ENCODE data around the gene NOSTRIN. TPM values are rescaled to one million over a fixed set of nuclear protein-coding genes. Genes with fewer than 3 reads are reported as not detected.

Gene NOSTRIN
- total and polyA plus RNA-seq, 8 donors: 14.4 to 67.3 (median 25.9) TPM

DNA sequence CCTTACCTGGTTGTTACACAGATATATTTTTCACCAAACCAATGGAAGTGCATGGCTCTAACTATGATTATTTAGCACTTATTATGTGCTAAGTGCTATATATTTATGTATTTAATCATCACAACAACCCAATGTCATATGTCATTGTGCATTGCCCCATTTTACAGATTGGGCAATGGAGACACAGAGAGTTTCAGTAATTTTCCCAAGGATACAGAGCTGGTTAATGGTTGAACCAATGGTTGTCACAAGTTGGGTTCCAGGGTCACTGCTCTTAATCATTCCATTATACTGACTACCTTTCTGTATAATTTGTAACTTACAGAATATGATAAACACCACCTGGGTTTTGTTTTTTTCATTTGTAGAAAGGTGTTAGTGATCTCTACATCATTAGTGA lies 29.2 kb downstream of the NOSTRIN start:
- TF ChIP-seq, protein P1, sequence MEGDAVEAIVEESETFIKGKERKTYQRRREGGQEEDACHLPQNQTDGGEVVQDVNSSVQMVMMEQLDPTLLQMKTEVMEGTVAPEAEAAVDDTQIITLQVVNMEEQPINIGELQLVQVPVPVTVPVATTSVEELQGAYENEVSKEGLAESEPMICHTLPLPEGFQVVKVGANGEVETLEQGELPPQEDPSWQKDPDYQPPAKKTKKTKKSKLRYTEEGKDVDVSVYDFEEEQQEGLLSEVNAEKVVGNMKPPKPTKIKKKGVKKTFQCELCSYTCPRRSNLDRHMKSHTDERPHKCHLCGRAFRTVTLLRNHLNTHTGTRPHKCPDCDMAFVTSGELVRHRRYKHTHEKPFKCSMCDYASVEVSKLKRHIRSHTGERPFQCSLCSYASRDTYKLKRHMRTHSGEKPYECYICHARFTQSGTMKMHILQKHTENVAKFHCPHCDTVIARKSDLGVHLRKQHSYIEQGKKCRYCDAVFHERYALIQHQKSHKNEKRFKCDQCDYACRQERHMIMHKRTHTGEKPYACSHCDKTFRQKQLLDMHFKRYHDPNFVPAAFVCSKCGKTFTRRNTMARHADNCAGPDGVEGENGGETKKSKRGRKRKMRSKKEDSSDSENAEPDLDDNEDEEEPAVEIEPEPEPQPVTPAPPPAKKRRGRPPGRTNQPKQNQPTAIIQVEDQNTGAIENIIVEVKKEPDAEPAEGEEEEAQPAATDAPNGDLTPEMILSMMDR (IDR thresholded peaks at IDR 0.05): no peak
- Histone ChIP-seq H3K36me3 (peaks cover 0 to 55% (median 14%) of the 10 kb centered on the region in 3 donors), H3K4me1 (no peaks in the 10 kb centered on the region), H3K4me3 (no peak overlapping the region), H3K27me3 (no peaks in the 10 kb centered on the region), H3K9me3 (no peaks in the 10 kb centered on the region), H3K27ac (no peak overlapping the region)
- no peak for FAIRE-seq
- ATAC-seq: no peak
- DNase-seq: no peak
- intact Hi-C loops (cut with DNase I): no loop called here

- no peak for ATAC-seq
- Histone ChIP-seq H3K4me1 (peaks cover 0 to 4% (median 0%) of the 10 kb centered on the region in 3 donors), H3K27ac (no peak overlapping the region), H3K9me3 (no peaks in the 10 kb centered on the region), H3K36me3 (peaks cover 0 to 31% (median 7%) of the 10 kb centered on the region in 3 donors), H3K27me3 (no peaks in the 10 kb centered on the region), H3K4me3 (no peak overlapping the region)
- no peak for FAIRE-seq
- intact Hi-C loops (cut with DNase I): no loop called here
- TF ChIP-seq, protein P1 (IDR thresholded peaks at IDR 0.05): no peak
- no peak for DNase-seq
- 95 to 97% methylated on average over 2 of the region's 2 CpGs for WGBS, 2 donors
Observed at GRCh38 chr2:168835969-168836368, 33.5 kb downstream of the NOSTRIN start.

- no peak overlapping the region for H3K4me3 ChIP-seq
- TF ChIP-seq, protein P1 (IDR thresholded peaks at IDR 0.05): no peak
- H3K27ac ChIP-seq: no peak overlapping the region
- no peaks in the 10 kb centered on the region for H3K27me3 ChIP-seq
- DNase-seq (peak in 1 of 6 donors; percentile 23), FAIRE-seq (no peak), ATAC-seq (peak in 3 of 4 donors; percentile 51 to 63 (median 59))
- peaks cover 0 to 8% (median 0%) of the 10 kb centered on the region in 3 donors for H3K4me1 ChIP-seq
- H3K9me3 ChIP-seq: no peaks in the 10 kb centered on the region
- 20 to 21% methylated on average over 2 of the region's 2 CpGs for WGBS, 2 donors
- H3K36me3 ChIP-seq: peaks cover 0 to 16% (median 4%) of the 10 kb centered on the region in 3 donors
- intact Hi-C loops (cut with DNase I): no loop called here
Observed at GRCh38 chr2:168841445-168841844, 39.0 kb downstream of the NOSTRIN start.

DNA sequence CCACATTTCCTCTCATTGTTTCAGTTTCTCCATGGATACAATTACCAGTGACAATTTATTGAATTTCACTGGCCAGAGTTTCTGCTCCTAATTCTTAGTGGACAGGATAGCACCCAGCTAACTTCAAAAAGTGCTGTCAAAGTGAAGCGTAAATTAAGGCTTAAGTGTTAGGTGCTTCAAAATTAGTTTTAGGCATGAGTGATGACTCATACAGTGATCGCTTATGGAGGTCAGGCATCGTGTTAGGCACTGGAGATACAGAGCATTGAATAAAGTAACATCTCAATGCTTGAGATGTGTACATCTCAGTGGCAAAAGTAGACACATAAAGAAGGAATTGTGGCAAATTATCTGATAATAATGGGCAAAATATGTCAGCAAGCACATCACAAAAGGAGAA lies 40.8 kb downstream of the NOSTRIN start:
- FAIRE-seq (no peak), DNase-seq (no peak), ATAC-seq (no peak)
- no peaks in the 10 kb centered on the region for H3K9me3 ChIP-seq
- intact Hi-C loops (cut with DNase I): no loop called here
- H3K4me3 ChIP-seq: no peak overlapping the region
- H3K4me1 ChIP-seq: peaks cover 0 to 8% (median 0%) of the 10 kb centered on the region in 3 donors
- WGBS, 2 donors: 97 to 98% methylated on average over 3 of the region's 3 CpGs
- TF ChIP-seq, protein P1 (IDR thresholded peaks at IDR 0.05): no peak
- H3K27ac ChIP-seq: no peak overlapping the region
- H3K27me3 ChIP-seq: no peaks in the 10 kb centered on the region
- peaks cover 0 to 11% (median 4%) of the 10 kb centered on the region in 3 donors for H3K36me3 ChIP-seq

GRCh38 chr2:168848225-168848624 lies 45.8 kb downstream of the NOSTRIN start:
- Histone ChIP-seq H3K27ac (no peak overlapping the region), H3K36me3 (peaks cover 0 to 23% (median 4%) of the 10 kb centered on the region in 3 donors), H3K4me3 (no peak overlapping the region), H3K4me1 (no peaks in the 10 kb centered on the region), H3K27me3 (no peaks in the 10 kb centered on the region), H3K9me3 (no peaks in the 10 kb centered on the region)
- 74 to 84% methylated on average over 3 of the region's 3 CpGs for whole genome bisulfite sequencing, 2 donors
- intact Hi-C loops (cut with DNase I): no loop called here
- TF ChIP-seq, protein P1 (IDR thresholded peaks at IDR 0.05): no peak
- DNase-seq: no peak
- no peak for FAIRE-seq
- no peak for ATAC-seq

Measured in pancreas (tissue), 10 donors.